HG03159 (cell line): Measurements from ENCODE around the gene HCRTR1.
"Not testable (repeated sequence)": the region's sequence is repeated elsewhere in the genome, so short reads cannot be mapped to it uniquely, and the experiment has no call there.

Experiments used
- ATAC-seq: cut with Tn5 transposase; IDR thresholded peaks from one replicate; pipeline ENCODE4 v1.9.1; 2021; ENCODE audit warnings: mild to moderate bottlenecking, moderate library complexity; ENCODE audit not compliant: unreplicated experiment

HCRTR1 gene

DNA sequence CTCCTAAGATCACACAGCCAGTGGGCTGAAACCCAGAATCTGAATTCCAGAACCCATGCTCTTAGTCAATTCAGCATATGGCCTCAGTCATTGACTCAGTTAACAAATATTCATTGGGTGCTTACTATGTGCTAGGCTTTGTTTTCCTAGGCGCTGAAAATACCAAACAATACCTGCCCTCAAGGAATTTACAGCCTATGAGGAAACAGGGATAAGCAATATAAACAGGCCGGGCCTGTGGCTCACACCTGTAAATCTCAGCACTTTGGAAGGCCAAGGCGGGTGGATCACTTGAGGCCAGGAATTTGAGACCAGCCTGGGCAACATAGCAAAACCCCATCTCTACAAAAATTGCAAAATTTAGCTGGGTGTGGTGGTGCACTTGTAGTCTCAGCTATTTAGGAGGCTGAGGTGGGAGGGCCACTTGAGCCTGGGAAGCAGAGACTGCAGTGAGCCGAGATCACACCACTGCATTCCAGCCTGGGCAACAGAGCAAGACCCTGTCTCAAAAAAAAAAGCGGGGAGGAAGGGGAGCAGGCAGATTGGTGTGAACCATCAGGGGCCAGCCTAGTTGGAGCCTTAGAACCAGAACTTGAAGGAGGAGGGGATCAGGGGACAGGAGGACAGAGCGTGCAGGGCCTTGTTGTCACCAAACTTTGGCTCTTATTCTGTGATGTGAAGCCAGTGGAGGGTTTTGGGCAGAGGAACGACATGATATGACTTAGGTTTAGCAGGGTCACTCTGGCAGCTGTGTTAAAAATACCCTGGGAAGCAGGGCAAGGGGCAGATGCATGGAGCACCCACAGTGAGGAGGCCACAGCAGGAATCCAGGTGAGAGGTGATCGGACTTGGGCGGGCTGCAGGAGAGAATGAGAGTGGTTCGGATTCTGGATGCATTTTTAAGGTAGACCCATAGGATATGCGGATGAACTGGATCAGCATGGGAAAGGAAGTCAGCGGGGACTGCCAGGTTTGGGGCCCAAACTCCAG lies 35.4 kb upstream of the HCRTR1 start:
- ATAC-seq, result no peak

DNA sequence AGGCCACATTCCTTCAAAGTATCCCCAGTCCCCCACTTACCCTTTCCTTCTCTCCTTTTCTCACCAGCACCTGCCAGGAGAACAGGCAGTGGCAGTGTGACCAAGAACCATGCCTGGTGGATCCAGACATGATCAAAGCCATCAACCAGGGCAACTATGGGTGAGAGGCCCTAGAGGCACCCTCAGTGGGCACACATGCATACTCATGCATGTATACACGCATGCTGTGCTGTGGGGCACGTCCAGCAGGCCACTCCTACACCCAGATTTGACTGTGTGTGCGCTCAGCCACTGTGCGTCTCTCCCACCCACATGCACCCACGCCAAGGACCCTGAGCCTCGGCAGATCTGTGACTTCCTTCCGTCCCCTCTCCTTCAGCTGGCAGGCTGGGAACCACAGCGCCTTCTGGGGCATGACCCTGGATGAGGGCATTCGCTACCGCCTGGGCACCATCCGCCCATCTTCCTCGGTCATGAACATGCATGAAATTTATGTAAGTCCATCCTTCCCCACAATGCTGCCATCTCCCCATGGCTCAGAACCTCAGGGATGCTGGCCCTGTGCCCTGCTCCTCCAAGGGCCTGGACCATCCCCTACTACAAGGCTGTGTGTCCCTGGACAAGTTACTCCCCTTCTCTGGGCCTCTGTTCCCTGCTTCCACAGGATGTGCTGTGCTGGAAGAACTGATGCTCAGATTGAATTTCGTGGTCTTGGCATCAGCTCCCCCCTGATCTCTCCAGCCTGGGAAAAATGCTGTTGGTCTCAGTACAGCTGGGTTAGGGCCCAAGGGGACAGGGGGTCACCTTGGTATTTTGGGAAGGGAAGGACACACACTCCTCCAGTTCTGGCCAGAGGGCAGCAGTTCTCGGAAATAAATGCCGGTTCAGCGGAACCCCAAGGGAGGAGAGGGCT lies 34.2 kb upstream of the HCRTR1 start:
- ATAC-seq, result no peak

DNA sequence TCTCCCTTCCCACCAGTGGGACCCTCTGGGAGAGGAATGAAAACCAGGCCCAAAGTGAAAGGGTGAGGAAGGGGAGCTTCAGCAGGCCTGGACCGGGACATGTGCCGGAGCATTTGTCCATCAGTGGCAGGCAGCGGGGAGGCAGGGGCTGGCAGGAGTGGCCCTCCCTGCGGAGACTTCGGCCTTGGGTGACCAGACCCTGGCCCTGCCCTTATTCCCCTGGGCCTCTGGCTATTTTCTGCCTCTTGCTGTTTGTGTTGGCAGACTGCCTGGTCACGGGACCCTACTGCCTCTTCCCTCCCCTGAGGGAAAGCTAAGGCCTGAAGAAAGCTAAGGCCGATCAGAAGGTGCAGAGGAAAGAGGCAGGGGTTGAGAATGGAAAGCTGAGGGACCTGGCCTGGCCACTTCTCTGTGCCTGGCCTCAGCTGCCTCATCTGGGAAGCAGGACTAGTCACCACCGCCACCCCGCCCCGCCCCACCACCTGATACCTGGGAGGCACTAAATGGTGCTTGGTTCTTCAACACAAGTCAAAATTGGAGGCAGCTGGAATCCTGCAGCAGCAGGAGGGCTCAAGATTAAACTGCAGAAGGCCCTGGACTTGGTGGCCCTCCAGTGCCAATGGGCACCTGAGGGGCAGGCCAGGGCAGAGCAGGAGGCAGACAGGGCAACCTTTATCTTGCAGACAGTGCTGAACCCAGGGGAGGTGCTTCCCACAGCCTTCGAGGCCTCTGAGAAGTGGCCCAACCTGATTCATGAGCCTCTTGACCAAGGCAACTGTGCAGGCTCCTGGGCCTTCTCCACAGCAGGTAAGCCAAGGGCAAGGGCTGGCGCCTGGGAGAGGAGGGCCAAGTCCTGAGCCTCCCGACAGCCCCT lies 33.3 kb upstream of the HCRTR1 start:
- no peak for ATAC-seq

DNA sequence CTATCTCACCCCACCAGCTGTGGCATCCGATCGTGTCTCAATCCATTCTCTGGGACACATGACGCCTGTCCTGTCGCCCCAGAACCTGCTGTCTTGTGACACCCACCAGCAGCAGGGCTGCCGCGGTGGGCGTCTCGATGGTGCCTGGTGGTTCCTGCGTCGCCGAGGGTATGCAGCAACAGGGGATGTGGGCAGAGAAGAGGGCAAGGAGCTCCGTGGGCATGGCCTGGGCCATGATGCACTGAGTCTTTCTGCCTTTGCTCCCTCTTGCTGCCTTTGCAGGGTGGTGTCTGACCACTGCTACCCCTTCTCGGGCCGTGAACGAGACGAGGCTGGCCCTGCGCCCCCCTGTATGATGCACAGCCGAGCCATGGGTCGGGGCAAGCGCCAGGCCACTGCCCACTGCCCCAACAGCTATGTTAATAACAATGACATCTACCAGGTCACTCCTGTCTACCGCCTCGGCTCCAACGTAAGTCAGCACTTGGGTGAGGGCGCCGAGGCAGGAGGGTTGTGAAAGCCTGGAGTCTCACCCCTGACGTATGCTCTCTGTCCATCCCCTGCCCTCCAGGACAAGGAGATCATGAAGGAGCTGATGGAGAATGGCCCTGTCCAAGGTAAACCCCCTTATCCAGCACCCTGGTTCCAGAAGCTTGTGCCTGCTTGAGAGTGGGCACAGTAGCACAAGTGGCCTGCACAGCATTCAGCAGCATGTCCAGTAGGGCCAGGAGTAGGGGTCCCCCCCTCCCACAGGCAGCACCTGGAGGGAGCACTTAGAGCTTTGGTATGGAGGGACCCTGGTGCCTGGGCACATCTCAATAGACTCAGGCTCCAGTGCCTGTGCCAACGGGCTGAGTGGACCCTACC lies 32.4 kb upstream of the HCRTR1 start:
- no peak for ATAC-seq

DNA sequence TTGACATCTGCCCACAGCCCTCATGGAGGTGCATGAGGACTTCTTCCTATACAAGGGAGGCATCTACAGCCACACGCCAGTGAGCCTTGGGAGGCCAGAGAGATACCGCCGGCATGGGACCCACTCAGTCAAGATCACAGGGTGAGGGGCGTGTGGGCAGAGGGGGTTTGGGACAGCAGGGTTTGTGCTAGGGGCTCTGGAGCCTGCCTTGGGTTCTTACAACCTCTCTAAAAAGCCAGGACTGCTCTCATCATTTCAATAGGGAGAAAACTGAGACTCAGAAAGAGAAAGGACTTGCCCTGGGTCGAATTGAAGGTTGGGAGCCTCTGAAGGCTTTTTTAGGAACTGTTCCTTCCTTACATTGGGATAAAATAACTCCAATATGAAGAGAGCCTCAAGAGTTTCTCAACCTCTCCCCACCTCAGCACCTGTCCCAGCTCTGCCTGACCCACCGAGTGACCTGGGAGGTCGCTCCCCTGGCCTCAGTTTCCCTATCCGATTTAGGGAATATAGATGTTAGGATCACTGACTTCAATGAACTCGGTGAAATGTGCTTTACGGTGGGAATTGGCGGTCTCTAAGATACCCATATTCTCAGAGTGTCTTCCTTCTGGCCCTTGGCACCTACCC lies 31.6 kb upstream of the HCRTR1 start:
- no peak for ATAC-seq

DNA sequence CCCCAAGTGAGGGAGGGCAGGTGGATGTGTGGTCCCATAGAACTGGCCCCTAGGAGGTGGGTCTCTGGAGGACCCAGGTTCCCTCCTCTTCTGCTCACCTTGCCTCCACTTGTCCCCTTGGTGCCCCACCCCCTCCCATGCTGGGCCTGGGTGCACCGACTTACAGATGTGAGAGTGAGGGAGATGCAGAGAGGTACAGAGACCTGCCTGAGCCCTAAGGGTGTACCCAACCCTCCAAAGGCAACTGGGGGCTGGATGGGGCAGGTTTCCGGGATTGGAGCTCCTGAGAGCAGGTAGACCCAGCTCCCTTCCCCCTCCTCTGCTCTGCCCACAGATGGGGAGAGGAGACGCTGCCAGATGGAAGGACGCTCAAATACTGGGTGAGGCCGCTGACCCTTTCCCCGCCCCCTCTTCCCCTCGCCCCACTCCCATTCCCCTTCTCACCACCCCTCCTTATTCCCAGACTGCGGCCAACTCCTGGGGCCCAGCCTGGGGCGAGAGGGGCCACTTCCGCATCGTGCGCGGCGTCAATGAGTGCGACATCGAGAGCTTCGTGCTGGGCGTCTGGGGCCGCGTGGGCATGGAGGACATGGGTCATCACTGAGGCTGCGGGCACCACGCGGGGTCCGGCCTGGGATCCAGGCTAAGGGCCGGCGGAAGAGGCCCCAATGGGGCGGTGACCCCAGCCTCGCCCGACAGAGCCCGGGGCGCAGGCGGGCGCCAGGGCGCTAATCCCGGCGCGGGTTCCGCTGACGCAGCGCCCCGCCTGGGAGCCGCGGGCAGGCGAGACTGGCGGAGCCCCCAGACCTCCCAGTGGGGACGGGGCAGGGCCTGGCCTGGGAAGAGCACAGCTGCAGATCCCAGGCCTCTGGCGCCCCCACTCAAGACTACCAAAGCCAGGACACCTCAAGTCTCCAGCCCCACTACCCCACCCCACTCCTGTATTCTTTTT lies 30.8 kb upstream of the HCRTR1 start:
- no peak for ATAC-seq

DNA sequence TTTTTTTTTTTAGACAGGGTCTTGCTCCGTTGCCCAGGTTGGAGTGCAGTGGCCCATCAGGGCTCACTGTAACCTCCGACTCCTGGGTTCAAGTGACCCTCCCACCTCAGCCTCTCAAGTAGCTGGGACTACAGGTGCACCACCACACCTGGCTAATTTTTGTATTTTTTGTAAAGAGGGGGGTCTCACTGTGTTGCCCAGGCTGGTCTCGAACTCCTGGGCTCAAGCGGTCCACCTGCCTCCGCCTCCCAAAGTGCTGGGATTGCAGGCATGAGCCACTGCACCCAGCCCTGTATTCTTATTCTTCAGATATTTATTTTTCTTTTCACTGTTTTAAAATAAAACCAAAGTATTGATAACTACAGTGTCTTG lies 30.2 kb upstream of the HCRTR1 start:
- not testable (repeated sequence) for ATAC-seq

DNA sequence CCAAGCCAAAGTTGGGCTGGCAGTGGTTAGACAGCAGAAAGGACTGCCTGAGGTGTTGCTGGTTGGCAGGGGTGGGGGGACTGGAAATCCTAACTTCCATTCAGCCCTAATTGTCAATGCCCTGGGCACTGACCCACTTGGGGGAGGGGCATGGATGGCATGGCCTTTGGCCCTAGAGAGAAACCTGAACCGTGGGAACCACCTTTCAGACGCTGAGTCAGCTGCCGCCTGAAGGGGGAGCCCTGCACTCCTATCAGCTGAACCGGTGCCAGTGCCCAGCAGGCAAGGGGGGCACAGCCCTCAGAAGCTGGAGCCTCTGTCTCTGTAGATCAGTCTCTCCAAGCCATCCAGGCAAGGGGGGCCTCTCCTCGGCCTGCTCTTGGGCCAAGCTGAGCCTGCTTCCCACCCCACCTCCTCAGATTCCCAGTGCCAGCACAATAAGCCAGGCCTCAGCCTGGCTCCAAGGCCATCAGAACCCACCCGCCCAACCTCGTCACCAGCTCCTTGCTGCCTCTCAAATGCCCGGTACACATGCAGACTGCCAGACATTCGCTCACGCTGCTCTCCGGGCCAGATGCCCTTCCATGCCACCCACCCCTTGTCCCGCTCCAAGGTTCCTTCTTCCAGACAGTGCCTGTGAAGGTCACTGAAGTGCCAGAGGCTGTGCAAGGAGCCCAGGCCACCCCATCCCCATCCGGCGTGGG lies 29.6 kb upstream of the HCRTR1 start:
- no peak for ATAC-seq

DNA sequence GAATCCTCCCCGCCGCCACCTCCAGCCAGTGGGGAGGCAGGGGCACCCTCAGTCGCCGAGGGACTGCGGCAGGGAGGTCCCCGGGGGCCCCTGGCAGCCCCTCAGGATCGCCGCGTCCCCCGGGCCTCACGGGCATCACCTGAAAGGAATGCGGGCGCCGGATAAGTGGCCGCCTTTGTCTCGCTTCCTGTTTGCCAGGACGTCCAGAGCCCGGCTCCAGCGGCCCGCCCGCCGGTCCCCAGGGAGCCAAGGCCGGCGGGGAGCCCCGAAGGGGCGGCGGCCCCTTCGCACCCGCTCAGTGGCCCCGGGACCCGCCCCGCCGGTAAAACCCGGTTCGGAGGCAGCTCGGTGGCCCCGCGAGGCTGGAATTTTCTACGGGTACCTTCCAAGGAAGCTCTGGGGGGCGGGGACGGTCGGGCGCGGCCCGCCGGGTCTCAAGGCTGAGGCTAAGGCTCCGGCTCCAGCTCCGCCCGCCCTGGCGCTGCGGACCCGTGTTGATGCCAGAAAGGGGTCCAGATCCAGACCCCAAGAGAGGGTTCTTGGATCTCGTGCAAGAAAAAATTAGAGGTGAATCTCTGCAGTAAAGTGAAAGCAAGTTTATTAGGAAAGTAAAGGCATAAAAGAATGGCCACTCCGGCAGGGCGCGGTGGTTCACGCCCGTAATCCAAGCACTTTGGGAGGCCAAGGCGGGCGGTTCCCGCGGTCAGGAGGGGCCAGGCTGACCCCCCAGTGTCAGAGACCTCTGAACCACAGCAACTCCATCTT lies 28.6 kb upstream of the HCRTR1 start:
- no peak for ATAC-seq

DNA sequence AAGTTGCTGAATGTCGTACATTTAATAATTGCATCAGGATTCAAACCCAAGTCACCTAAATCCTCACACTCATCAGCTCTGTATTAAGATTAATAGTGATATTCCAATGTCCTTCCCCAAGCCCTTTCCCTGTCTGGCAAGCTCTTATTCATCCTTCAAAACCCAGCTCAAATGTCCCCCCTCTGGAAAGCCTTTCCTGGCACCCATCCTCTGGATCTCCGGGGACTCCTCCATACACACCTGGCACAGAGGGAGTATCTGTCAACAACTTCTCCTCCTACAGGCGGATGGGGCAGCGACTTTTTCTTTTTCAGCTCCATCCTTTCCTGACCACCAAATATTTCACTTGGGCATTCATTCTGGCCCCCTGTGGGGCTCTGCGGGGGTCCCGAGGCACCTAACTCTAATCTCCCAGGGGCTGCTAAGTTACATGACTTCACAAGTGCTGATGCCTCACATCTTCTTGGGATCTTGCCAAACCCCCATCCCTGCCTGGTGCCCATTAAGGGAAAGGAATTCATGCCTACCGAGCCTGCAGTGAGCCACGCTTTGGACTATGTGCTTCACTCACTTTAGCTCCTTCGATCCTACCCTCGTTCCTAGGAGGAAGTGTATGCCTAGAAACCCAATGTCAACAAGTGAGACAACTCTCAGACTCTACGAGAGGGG lies 25.9 kb upstream of the HCRTR1 start:
- no peak for ATAC-seq

DNA sequence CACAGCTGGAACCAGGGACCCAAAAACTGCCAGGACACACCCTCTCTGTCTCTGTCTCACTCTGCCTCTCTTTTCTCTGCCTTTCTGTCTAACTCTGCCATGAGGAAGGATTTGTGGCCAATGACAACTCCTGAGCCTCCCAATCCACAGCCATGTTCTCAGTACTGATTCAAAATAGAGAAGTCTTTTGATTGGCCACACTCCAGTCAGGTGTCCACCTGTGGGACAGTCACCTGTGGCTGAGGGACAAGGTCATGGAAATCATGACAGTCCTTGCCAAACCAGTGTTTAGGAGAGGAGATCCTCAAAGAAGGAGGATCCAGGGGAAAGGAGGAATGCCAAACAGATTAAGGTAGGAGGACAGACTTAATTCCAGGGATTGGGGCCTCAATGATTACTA lies 25.4 kb upstream of the HCRTR1 start:
- ATAC-seq, result no peak

DNA sequence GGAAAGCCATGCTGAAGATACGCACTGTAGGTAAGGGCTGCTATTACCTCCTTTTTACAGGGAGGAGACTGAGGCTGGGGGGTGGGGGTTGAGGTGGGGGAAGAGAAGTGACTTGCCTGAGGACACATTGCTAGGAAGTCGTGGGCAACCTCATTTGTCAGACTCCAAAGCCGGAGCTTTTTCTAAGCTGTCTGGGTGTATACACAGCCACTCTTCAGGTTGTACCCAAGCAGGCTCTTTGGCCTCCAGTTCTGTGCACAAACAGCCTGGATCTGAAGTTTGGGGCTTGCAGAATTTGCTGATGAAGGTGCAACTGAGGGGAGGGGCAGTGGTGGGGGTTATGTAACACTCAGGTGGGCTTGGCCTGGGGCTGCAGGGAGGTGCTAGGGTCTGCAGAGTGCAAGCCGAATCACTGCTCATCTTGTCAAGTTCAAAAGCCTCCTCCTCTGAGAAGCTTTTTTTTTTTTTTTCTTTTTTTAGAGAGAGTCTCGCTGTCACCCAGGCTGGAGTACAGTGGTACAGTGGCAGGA lies 24.3 kb upstream of the HCRTR1 start:
- no peak for ATAC-seq

DNA sequence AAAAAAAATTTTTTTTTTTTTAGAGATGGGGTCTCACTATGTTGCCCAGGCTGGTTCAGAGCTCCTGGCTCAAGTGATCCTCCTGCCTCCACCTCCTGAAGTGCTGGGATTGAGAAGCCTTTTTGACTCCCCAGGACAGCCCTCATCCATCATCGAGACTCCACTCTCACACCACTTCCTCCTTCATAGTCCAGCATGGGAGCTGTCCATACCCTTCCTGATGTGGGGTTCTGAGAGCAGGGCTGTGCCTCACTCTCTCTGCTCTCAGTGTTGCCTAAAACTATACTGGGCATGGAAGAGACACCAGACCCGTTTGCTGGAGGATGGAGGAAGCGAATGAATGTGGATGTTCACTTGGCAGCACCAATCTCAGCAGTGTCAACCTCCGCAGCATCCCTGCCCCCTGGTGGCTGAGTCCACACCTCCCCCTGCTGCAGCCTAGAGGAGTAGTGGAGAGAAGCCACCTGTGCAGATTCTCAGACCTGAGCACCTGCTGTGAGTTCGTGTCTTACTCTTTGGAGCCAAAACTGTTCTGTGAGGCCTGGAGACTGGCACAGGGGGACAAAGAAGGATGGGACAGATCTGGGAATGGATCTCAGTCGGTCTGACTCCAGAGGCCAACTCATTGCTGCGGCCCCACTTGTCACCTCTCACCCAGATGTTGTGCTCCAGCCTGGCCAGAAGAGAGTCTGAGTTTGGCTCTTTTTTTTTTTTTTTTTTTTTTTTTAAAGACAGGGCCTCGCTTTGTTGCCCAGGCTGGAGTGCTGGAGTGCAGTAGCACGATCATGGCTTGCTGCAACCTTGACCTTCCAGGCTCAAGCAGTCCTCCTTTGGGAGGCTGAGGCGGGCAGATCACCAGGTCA lies 23.5 kb upstream of the HCRTR1 start:
- ATAC-seq, result no peak

DNA sequence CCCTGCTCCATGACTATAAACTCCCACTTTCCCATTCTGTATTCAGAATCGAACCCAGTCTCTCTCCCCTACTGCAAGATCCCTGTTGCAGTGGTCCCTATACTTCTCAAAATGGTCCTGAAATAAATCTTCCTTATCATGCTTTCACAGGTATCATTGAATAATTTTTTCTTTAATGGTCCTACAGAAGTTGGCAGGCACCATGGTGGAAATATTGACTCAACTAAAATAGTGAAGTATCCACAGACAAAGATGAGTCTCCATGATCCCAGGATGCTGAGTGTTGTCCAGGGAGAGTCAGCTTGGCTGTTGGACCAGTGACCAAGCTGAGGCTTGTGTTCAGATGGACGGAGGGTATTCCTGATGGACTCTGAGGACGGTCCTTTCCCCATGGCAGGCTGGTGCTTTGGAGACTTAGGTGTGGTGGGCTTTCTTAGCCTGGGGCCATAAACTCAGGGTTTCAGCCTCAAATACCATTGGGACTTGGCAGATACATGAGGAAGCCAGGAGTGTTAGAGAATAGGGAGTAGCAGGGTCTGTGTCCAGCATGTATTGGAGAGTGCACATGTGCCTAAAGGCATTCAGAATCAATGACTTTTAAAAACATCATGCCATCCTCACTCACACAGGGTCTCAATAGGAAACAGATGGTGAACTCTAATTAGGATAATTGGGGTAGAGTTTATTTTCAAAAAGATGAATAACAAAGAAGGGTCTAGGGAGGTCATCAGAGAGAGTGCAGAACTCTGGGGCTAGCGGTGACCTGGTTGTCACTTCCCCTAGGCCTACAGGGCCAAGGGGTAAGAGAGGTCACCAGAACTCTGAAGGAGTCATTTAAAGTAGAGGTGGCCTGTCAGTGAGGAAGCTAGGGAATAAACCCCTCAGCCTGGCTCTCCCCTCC lies 21.4 kb upstream of the HCRTR1 start:
- ATAC-seq, result no peak
